ENCODE data around the gene EBF3.

EBF3 gene

DNA sequence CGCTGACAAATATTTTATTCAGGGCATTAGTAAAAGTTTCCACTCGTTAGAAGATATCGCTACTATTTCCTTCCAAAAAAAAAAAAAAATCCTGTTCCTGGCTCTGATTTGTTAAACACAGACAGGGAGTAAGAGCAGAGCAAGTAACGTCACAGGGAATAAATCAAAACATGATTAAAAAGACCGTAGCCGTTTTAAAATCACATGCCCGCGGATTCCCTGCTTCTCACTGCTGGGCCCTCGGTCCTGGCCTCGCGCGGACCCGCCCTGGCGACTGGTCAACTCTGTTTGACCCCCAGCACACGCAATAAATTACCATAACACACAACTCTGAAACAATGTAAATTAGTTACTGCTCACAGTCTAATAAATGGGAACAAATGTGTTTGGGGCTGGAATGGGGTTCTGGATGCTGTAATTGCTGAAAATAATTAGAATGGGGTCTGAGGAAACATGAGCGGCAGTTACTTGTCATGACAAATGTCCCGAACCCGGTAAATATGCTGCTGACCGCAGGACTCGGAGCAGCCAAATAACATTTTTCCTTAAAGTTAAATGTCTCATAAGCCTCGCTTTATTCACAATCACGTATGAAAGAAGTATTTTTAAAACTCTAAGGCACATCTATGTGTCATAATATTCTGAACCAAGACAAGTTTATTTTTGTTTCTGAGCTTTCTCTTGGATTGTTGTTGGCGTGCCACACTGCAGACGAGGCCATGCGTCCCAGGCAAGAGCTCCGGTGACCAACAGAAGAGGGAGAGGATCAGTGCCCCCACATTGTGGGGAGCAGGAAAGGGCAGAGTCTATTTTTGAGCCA is 17.9 kb downstream of the EBF3 start:
- Mint-ChIP-seq H3K27me3 (ENCODE audit: low read depth) (peaks cover 11% of the 10 kb centered on the region), H3K27ac (no peak overlapping the region), H3K36me3 (ENCODE audit: low read depth) (no peaks in the 10 kb centered on the region), H3K4me1 (ENCODE audit: low read depth) (no peaks in the 10 kb centered on the region), H3K4me3 (no peak overlapping the region), H3K9me3 (no peaks in the 10 kb centered on the region)

DNA sequence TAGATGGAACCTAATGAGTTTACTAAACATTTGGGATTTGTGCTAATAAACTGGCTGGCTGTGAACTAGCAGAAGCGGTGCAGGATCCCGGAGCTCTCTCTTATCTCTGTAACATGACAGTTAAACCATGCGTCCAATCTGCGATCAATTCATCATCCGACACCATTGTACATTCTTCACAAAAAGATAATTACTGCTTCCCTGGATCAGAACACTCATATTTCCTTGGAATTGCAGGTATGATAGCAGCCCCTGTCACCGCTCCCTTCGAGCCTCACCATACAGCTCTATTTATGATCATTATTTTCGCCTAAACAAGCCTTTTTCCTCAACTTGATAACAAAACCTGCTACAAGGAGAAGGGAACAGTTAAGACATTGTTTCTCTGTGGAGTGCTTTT is 18.5 kb downstream of the EBF3 start:
- Mint-ChIP-seq H3K4me3 (no peak overlapping the region), H3K27me3 (ENCODE audit: low read depth) (peaks cover 5% of the 10 kb centered on the region), H3K4me1 (ENCODE audit: low read depth) (no peaks in the 10 kb centered on the region), H3K9me3 (no peaks in the 10 kb centered on the region), H3K36me3 (ENCODE audit: low read depth) (no peaks in the 10 kb centered on the region), H3K27ac (no peak overlapping the region)

DNA sequence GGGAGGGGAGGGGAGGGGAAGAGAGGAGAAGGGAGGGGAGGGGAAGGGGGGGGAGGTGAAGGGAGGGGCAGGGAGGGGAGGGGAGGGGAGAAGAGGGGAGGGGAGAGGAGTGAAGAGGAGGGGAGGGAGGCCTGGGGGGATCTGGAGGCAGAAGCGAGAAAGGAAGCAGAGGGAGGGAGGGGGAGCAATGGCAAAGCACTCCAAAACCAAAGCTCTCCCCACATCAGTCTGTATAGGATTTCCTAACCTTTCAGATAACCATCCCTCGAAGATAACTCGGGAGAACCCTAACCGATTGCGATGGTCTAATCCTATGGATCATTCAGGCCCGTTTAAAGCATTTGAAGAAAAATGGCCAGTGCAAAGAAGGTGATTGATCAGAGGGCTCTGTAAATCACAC is 19.0 kb downstream of the EBF3 start:
- H3K27me3 Mint-ChIP-seq (ENCODE audit: low read depth): peaks cover under 1% of the 10 kb centered on the region
- no peak overlapping the region for H3K4me3 Mint-ChIP-seq
- no peaks in the 10 kb centered on the region for H3K9me3 Mint-ChIP-seq
- no peak overlapping the region for H3K27ac Mint-ChIP-seq
- H3K4me1 Mint-ChIP-seq (ENCODE audit: low read depth): no peaks in the 10 kb centered on the region
- H3K36me3 Mint-ChIP-seq (ENCODE audit: low read depth): no peaks in the 10 kb centered on the region

GRCh38 chr10:129944456-129944855 is 19.6 kb downstream of the EBF3 start:
- Mint-ChIP-seq H3K4me3 (no peak overlapping the region), H3K27ac (no peak overlapping the region), H3K4me1 (ENCODE audit: low read depth) (no peaks in the 10 kb centered on the region), H3K36me3 (ENCODE audit: low read depth) (no peaks in the 10 kb centered on the region), H3K27me3 (ENCODE audit: low read depth) (no peaks in the 10 kb centered on the region), H3K9me3 (no peaks in the 10 kb centered on the region)

DNA sequence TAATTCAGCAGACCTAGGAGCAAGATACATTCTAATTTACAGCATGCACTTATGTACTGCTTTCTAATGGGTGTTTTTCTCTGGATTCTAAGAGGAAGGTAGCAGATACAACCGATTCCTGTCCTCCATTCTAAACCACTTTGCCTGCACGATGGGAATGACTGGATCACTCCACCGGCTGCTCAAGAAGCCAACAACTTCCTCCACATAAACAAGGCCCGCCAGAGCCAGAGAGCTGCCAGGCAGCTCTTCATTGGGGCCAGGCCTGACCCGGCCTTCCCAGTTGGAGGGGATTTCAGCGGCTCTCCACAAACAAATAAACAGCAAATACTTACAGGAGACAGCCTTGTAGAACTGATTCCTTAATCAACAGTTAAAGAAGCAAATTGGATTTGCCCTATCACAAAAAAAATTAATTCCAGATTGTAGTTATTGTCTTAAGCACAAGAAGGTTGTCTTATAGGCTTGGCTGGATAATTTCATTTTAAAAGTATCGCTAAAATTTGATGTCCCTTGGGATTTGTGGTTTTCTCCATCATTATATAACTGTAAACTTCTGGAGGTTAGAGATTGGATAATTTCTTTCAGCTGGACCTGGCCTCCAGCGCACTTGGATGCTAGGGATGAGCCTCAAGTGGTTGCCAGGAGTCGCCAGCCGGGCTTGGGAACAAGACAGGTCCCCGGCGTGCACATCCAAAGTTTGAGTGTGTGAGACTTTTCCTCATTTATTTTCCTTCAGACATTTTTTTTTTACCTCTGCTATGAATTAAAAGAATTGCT is 20.9 kb downstream of the EBF3 start:
- Mint-ChIP-seq H3K27me3 (ENCODE audit: low read depth) (no peaks in the 10 kb centered on the region), H3K9me3 (no peaks in the 10 kb centered on the region), H3K4me1 (ENCODE audit: low read depth) (no peaks in the 10 kb centered on the region), H3K36me3 (ENCODE audit: low read depth) (no peaks in the 10 kb centered on the region), H3K27ac (no peak overlapping the region), H3K4me3 (no peak overlapping the region)

GRCh38 chr10:129942391-129942790 is 21.7 kb downstream of the EBF3 start:
- no peak overlapping the region for H3K27ac Mint-ChIP-seq
- no peaks in the 10 kb centered on the region for H3K36me3 Mint-ChIP-seq (ENCODE audit: low read depth)
- H3K9me3 Mint-ChIP-seq: no peaks in the 10 kb centered on the region

GRCh38 chr10:129942019-129942277 is 22.1 kb downstream of the EBF3 start:
- Mint-ChIP-seq H3K9me3 (no peaks in the 10 kb centered on the region), H3K4me3 (no peak overlapping the region), H3K36me3 (ENCODE audit: low read depth) (no peaks in the 10 kb centered on the region), H3K4me1 (ENCODE audit: low read depth) (no peaks in the 10 kb centered on the region), H3K27ac (no peak overlapping the region), H3K27me3 (ENCODE audit: low read depth) (no peaks in the 10 kb centered on the region)

More at GRCh38 chr10:129942391-129942790, 21.7 kb downstream of the EBF3 start:
- H3K4me3 Mint-ChIP-seq: no peak overlapping the region
- no peaks in the 10 kb centered on the region for H3K4me1 Mint-ChIP-seq (ENCODE audit: low read depth)
- no peaks in the 10 kb centered on the region for H3K27me3 Mint-ChIP-seq (ENCODE audit: low read depth)

GRCh38 chr10:129941199-129942018 is 22.7 kb downstream of the EBF3 start:
- H3K27ac Mint-ChIP-seq: no peak overlapping the region
- no peaks in the 10 kb centered on the region for H3K36me3 Mint-ChIP-seq (ENCODE audit: low read depth)
- no peaks in the 10 kb centered on the region for H3K27me3 Mint-ChIP-seq (ENCODE audit: low read depth)
- H3K4me1 Mint-ChIP-seq (ENCODE audit: low read depth): no peaks in the 10 kb centered on the region
- no peaks in the 10 kb centered on the region for H3K9me3 Mint-ChIP-seq
- H3K4me3 Mint-ChIP-seq: no peak overlapping the region

DNA sequence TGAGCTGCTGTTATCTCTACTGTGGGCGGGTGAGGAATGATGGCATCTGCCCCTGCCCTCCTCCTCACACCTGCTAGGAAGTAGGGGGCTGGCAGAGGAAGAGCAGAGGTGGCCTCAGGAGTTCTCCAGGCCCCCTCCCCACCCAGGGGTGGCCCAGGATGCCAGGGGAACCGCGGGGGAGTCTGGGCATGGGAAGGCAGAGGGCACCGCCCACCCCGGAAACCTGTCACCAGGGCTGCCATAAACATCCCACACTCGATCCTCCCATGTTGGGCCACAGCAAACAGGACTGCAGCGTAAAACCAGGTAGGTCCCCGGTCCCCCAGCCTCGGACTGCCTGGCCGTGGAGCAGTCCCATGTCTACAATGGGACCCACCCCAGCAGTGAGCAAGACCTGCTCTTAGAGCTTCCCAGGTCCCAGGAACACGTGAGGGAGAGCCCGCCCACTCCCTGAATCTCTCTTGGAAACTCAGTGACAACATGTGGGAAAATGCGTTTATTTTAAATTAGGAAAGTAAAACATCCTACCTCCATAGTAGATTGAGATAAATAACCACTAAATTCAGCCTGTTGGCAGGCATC is 23.4 kb downstream of the EBF3 start:
- H3K9me3 Mint-ChIP-seq: no peaks in the 10 kb centered on the region
- H3K27me3 Mint-ChIP-seq (ENCODE audit: low read depth): no peaks in the 10 kb centered on the region
- no peak overlapping the region for H3K4me3 Mint-ChIP-seq
- H3K27ac Mint-ChIP-seq: no peak overlapping the region
- no peaks in the 10 kb centered on the region for H3K4me1 Mint-ChIP-seq (ENCODE audit: low read depth)
- no peaks in the 10 kb centered on the region for H3K36me3 Mint-ChIP-seq (ENCODE audit: low read depth)

- no peaks in the 10 kb centered on the region for H3K27me3 Mint-ChIP-seq (ENCODE audit: low read depth)
- H3K27ac Mint-ChIP-seq: no peak overlapping the region
Observed at GRCh38 chr10:129939416-129940275, 24.4 kb downstream of the EBF3 start.

GRCh38 chr10:129938460-129938859 is 25.6 kb downstream of the EBF3 start:
- Mint-ChIP-seq H3K27me3 (ENCODE audit: low read depth) (no peaks in the 10 kb centered on the region), H3K27ac (no peak overlapping the region), H3K9me3 (no peaks in the 10 kb centered on the region), H3K4me3 (no peak overlapping the region), H3K4me1 (ENCODE audit: low read depth) (no peaks in the 10 kb centered on the region), H3K36me3 (ENCODE audit: low read depth) (no peaks in the 10 kb centered on the region)

More at GRCh38 chr10:129939416-129940275, 24.4 kb downstream of the EBF3 start:
- H3K9me3 Mint-ChIP-seq: no peaks in the 10 kb centered on the region
- no peak overlapping the region for H3K4me3 Mint-ChIP-seq
- H3K36me3 Mint-ChIP-seq (ENCODE audit: low read depth): no peaks in the 10 kb centered on the region
- H3K4me1 Mint-ChIP-seq (ENCODE audit: low read depth): no peaks in the 10 kb centered on the region

GRCh38 chr10:129937351-129937751 is 26.7 kb downstream of the EBF3 start:
- H3K27me3 Mint-ChIP-seq (ENCODE audit: low read depth): no peaks in the 10 kb centered on the region
- no peak overlapping the region for H3K4me3 Mint-ChIP-seq
- no peak overlapping the region for H3K27ac Mint-ChIP-seq
- H3K36me3 Mint-ChIP-seq (ENCODE audit: low read depth): no peaks in the 10 kb centered on the region
- no peaks in the 10 kb centered on the region for H3K4me1 Mint-ChIP-seq (ENCODE audit: low read depth)
- H3K9me3 Mint-ChIP-seq: no peaks in the 10 kb centered on the region

DNA sequence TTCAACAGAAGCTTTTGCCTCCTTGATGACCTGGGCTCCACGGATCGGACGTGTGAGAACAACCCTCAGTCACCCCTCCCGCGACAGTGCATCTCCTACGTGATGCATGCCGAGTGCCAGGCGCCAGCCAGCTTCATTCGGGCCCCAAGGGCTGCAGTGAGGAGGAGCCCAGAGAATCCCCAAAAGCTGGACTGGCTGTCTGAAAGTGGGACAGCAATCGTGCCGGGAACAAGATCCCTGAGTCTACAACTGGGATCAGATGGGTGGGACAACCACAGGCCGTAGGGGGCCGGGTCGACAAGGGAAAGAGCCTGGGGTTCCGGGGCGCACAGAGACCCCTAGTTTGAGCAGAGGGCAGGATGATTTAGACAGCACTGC is 27.2 kb downstream of the EBF3 start:
- no peaks in the 10 kb centered on the region for H3K4me1 Mint-ChIP-seq (ENCODE audit: low read depth)
- no peaks in the 10 kb centered on the region for H3K9me3 Mint-ChIP-seq
- no peaks in the 10 kb centered on the region for H3K36me3 Mint-ChIP-seq (ENCODE audit: low read depth)
- no peaks in the 10 kb centered on the region for H3K27me3 Mint-ChIP-seq (ENCODE audit: low read depth)
- no peak overlapping the region for H3K4me3 Mint-ChIP-seq
- no peak overlapping the region for H3K27ac Mint-ChIP-seq
